ENCODE results near the gene REPIN1. TPM values are rescaled to one million over a fixed set of nuclear protein-coding genes. Genes with fewer than 3 reads are reported as not detected.
"Not testable (repeated sequence)": the region's sequence is repeated elsewhere in the genome, so short reads cannot be mapped to it uniquely, and the experiment has no call there.

The REPIN1 gene
- total RNA-seq, 2 donors from 2014 or later: 43.0 to 49.8 TPM

- DNase-seq: peak; percentile 88 to 94 (median 91)
- no peaks in the 10 kb centered on the region for H3K36me3 Mint-ChIP-seq (ENCODE audit: low read depth)
- H3K9me3 ChIP-seq (ENCODE audit: control insufficient read depth, low read length, poor library complexity, severe bottlenecking): no peaks in the 10 kb centered on the region
- peak; percentile 99 for ATAC-seq
- peak within 1 kb of the TSS; percentile 96 for H3K4me3 Mint-ChIP-seq
- peaks cover 36% of the 10 kb centered on the region for H3K4me1 Mint-ChIP-seq
- no peaks in the 10 kb centered on the region for H3K27me3 Mint-ChIP-seq
- H3K27ac Mint-ChIP-seq: peak within 1 kb of the TSS; percentile 87
These were observed 10.3 kb downstream of the REPIN1 start, which contains the start of gene ZNF775 for GRCh38 chr7:150378853-150379440. ZNF775 (plus strand) TSS chr7:150379330; CDS start chr7:150388471, 9,141 bp downstream.

DNA sequence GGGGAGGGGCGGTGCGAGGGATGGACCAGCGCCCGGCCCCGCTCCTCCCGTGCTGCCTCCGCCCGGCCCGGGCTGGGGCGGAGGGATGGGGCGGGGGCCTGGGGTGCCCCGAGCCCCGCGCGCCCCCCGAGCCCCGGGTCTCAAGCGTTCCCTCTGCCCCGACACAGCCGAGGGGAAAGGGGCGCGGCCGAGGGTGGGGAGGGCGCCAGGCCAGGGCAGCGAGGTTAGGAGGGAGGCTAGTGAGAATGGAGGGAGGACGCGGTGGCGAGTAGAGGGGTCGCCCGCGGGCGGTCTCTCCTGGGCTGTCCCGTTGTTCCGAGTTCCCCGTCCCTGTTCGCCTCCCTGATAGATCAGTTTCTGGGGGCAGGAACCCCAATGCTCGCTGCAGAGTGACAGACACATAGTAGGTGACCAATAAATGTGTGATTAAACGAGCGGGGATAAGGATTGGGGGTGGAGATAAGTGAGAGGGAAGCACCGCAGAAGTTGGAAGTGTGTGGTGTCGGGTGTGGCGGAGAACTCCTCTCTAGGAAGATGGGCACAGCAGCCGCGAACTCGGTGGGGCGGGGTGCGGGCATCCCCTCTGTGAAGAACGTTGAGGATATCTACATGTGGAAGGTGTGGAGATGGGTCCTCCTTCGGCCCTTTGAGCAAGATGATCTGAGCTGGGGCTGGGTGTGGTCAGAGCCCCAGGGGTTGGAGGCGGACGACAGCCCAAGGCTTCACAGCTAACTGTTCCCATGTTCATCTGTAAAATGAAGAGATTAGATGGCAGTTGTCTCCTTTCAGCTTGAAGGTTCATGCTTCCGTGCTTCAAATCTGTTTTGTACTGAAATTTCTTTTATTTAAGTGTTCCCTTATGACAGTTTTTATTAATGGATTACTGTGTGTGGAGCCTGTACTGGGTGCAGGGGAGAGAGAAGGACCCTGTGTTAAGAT lies 11.1 kb downstream of the REPIN1 start:
- no peaks in the 10 kb centered on the region for H3K9me3 ChIP-seq (ENCODE audit: control insufficient read depth, low read length, poor library complexity, severe bottlenecking)
- DNase-seq (no peak), ATAC-seq (no peak)
- Mint-ChIP-seq H3K27ac (peak overlapping the region; percentile 85), H3K4me3 (peak overlapping the region; percentile 96), H3K36me3 (ENCODE audit: low read depth) (no peaks in the 10 kb centered on the region), H3K27me3 (no peaks in the 10 kb centered on the region), H3K4me1 (peaks cover 32% of the 10 kb centered on the region)

GRCh38 chr7:150380463-150380862 lies 11.8 kb downstream of the REPIN1 start:
- H3K9me3 ChIP-seq (ENCODE audit: control insufficient read depth, low read length, poor library complexity, severe bottlenecking): no peaks in the 10 kb centered on the region
- no peak for DNase-seq
- Mint-ChIP-seq H3K27me3 (no peaks in the 10 kb centered on the region), H3K27ac (peak overlapping the region; percentile 85), H3K36me3 (ENCODE audit: low read depth) (no peaks in the 10 kb centered on the region), H3K4me1 (peaks cover 32% of the 10 kb centered on the region), H3K4me3 (peak overlapping the region; percentile 96)
- ATAC-seq: no peak

DNA sequence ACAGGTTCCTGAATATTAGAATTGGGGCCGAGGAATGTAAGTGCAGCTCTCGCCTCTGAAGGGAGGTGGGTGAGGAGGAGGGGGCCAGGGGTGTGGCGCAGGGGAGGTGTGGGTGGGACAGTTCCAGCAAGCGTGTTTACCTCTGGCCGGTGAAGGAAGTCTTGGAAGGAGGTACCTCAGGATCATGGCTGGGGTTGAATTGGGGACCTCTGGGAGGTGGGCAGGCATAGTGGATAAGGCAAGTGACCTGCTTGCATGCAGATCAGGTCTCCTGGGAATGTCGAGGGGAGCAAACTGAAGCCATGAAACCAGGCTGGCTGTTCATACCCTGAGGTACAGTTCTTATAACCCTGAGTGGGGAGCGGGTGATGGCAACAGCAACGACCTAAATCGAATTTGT lies 12.5 kb downstream of the REPIN1 start:
- ATAC-seq (no peak), DNase-seq (no peak)
- H3K4me3 Mint-ChIP-seq: no peak overlapping the region

GRCh38 chr7:150381785-150382122 lies 13.1 kb downstream of the REPIN1 start:
- ATAC-seq (no peak), DNase-seq (no peak)
- no peaks in the 10 kb centered on the region for H3K9me3 ChIP-seq (ENCODE audit: control insufficient read depth, low read length, poor library complexity, severe bottlenecking)
- no peak overlapping the region for H3K27ac Mint-ChIP-seq
- no peak overlapping the region for H3K4me3 Mint-ChIP-seq
- peaks cover 22% of the 10 kb centered on the region for H3K4me1 Mint-ChIP-seq
- H3K36me3 Mint-ChIP-seq (ENCODE audit: low read depth): no peaks in the 10 kb centered on the region
- no peaks in the 10 kb centered on the region for H3K27me3 Mint-ChIP-seq

More for the DNA sequence above, 12.5 kb downstream of the REPIN1 start:
- H3K36me3 Mint-ChIP-seq (ENCODE audit: low read depth): no peaks in the 10 kb centered on the region
- H3K9me3 ChIP-seq (ENCODE audit: control insufficient read depth, low read length, poor library complexity, severe bottlenecking): no peaks in the 10 kb centered on the region
- no peak overlapping the region for H3K27ac Mint-ChIP-seq
- H3K27me3 Mint-ChIP-seq: no peaks in the 10 kb centered on the region
- peaks cover 27% of the 10 kb centered on the region for H3K4me1 Mint-ChIP-seq

DNA sequence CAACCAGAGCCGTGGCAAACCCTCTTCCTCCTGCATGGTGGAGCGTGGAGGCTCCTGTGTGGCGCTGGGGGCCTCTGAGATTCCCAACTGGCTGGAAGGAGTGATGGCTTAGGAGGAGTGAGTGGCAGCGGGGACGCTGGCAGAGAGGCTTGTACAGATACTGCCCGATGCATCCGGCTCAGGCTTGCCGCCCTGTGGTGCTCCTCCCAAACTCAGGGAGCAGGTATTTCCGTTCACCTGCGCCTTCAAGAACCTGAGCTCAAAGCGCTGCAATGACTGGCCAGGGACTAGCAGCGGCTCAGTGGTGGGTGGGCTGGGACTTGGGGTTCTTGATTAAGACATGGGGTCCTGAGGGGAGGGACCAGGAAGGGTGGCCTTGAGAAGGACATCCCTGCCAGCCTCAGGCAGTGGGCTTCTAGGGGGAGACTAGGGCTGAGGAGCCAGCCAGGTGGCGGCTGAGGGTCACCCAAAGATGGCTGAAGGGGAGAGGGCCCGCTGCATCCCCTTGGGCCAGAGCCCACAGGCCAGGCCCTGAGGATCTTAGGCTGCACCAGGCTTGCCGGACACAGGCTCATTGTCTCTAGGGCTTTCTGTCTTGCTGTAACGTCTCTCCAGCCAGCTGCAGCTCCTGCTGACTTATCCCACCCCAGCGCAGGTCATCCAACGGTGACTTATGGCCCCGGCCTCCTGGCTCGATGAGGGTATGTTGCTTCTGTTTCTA lies 13.7 kb downstream of the REPIN1 start:
- H3K4me1 Mint-ChIP-seq: peaks cover 22% of the 10 kb centered on the region
- no peaks in the 10 kb centered on the region for H3K9me3 ChIP-seq (ENCODE audit: control insufficient read depth, low read length, poor library complexity, severe bottlenecking)
- ATAC-seq (no peak), DNase-seq (no peak)
- no peaks in the 10 kb centered on the region for H3K36me3 Mint-ChIP-seq (ENCODE audit: low read depth)
- H3K27me3 Mint-ChIP-seq: no peaks in the 10 kb centered on the region
- no peak overlapping the region for H3K4me3 Mint-ChIP-seq
- no peak overlapping the region for H3K27ac Mint-ChIP-seq

GRCh38 chr7:150382844-150383225 lies 14.2 kb downstream of the REPIN1 start:
- DNase-seq: no peak
- Mint-ChIP-seq H3K27ac (no peak overlapping the region), H3K4me1 (peaks cover 18% of the 10 kb centered on the region), H3K36me3 (ENCODE audit: low read depth) (no peaks in the 10 kb centered on the region), H3K4me3 (no peak overlapping the region), H3K27me3 (no peaks in the 10 kb centered on the region)
- H3K9me3 ChIP-seq (ENCODE audit: control insufficient read depth, low read length, poor library complexity, severe bottlenecking): no peaks in the 10 kb centered on the region
- ATAC-seq: no peak

DNA sequence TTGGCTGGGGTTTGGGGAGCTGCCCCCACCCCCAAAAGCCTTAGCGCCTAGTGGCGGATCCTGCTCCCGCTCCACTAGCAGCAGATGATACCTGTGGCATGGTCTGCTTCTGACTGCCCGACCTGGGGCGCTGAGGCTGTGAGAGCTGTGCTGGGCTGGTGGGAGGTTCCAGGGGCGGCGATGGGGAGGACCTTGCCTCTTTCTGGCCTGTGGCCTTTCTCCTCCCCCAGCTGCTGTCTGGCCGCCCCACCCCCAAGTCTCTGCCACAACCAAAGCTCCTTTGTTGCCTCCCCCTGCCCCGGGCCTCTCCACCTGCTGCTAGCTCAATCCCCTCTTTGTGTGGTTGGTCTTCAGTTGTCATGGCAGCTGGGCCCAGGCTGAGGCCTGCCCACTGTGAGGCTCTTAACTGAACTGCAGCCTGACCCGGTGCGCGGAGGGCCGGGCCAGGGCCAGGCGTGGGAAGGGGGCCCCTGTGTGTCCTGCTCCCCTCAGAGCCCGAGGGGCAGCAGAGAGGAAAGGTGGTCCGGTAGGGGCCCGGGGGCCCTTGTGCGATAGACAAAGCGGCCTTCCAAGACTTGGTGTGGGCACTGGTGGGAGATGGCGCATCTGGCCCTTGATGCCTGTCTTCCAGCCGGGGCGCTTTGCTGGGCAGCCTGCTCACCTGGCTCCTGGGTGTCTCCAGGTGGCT lies 15.2 kb downstream of the REPIN1 start:
- no peak for ATAC-seq
- H3K9me3 ChIP-seq (ENCODE audit: control insufficient read depth, low read length, poor library complexity, severe bottlenecking): no peaks in the 10 kb centered on the region
- no peak overlapping the region for H3K27ac Mint-ChIP-seq

DNA sequence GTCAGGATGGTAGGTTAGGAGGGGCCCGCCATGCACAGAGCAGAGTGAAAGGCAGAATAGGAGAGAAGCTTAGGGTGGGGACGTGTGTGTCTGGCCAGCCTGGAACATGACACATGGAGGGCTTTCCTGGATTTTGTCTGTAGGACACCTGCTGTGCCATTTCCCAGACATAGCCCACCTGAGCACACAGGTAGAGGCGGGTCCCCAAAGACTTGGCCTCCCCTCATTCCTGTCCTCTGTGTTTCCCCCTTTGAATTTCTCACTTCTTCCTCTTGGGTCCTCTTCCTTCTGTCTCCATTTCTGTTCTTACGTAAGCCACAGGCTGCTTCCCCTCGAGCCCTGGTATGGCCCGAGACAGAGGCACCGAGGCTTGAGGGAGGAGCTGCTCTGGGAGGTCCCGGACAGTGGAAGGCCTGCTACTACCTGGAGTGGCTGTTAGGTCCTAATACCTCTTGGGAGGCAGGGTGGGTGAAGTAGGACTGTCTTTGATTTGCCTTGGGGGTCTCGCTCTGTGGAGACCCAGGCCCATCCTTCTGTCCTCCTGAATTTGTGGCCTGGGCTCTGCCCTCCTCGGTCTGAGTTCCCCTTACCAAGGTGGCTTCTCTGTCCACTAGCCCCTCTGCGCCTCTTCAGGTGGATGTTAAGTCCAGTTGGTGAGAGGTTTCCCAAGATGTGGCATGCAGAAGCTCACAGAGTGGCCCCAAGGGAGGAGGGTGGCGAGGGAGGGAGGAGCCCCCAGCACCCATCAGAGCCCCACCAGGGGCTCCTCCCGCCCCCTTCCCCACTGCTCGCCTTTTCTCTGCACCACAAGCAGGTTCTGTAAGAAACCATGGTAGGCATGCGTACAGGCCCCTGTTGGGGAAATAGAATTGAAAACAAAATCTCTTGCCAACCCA lies 16.0 kb downstream of the REPIN1 start:
- Mint-ChIP-seq H3K27me3 (no peaks in the 10 kb centered on the region), H3K36me3 (ENCODE audit: low read depth) (no peaks in the 10 kb centered on the region), H3K4me3 (no peak overlapping the region), H3K27ac (no peak overlapping the region), H3K4me1 (peaks cover 13% of the 10 kb centered on the region)
- DNase-seq (no peak), ATAC-seq (no peak)
- H3K9me3 ChIP-seq (ENCODE audit: control insufficient read depth, low read length, poor library complexity, severe bottlenecking): no peaks in the 10 kb centered on the region

More for the DNA sequence above, 15.2 kb downstream of the REPIN1 start:
- no peak for DNase-seq
- no peaks in the 10 kb centered on the region for H3K27me3 Mint-ChIP-seq
- peaks cover 15% of the 10 kb centered on the region for H3K4me1 Mint-ChIP-seq
- no peak overlapping the region for H3K4me3 Mint-ChIP-seq
- H3K36me3 Mint-ChIP-seq (ENCODE audit: low read depth): no peaks in the 10 kb centered on the region

DNA sequence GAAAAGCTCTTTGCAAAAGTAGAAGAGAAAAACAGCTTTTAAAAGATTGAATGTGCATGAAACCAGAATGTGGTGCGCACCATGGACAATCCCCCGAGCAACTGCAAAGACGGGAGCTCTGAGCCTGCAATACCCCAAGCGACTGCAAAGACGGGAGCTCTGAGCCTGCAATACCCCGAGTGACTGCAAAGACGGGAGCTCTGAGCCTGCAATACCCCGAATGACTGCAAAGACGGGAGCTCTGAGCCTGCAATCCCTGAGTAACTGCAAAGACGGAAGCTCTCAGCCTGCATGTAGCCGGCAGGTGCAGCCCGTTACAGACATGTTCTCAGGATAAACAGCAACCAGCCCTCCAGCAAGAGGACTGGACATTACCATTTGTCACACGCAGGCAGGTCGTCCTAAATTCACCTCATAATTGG lies 16.7 kb downstream of the REPIN1 start:
- H3K27ac Mint-ChIP-seq: no peak overlapping the region
- no peak for DNase-seq
- no peak for ATAC-seq
- no peak overlapping the region for H3K4me3 Mint-ChIP-seq
- peaks cover 7% of the 10 kb centered on the region for H3K4me1 Mint-ChIP-seq
- H3K27me3 Mint-ChIP-seq: no peaks in the 10 kb centered on the region
- H3K9me3 ChIP-seq (ENCODE audit: control insufficient read depth, low read length, poor library complexity, severe bottlenecking): no peaks in the 10 kb centered on the region
- no peaks in the 10 kb centered on the region for H3K36me3 Mint-ChIP-seq (ENCODE audit: low read depth)

GRCh38 chr7:150385884-150386283 lies 17.3 kb downstream of the REPIN1 start:
- H3K27me3 Mint-ChIP-seq; ATAC-seq; H3K36me3 Mint-ChIP-seq (ENCODE audit: low read depth); H3K9me3 ChIP-seq (ENCODE audit: control insufficient read depth, low read length, poor library complexity, severe bottlenecking); H3K27ac Mint-ChIP-seq; H3K4me3 Mint-ChIP-seq; H3K4me1 Mint-ChIP-seq; DNase-seq: not testable (repeated sequence)

GRCh38 chr7:150388306-150388705 lies 19.7 kb downstream of the REPIN1 start:
- H3K27me3 Mint-ChIP-seq: no peaks in the 10 kb centered on the region
- no peaks in the 10 kb centered on the region for H3K9me3 ChIP-seq (ENCODE audit: control insufficient read depth, low read length, poor library complexity, severe bottlenecking)
- no peak overlapping the region for H3K27ac Mint-ChIP-seq
- ATAC-seq (no peak), DNase-seq (no peak)
- H3K36me3 Mint-ChIP-seq (ENCODE audit: low read depth): no peaks in the 10 kb centered on the region
- no peak overlapping the region for H3K4me3 Mint-ChIP-seq
- H3K4me1 Mint-ChIP-seq: peaks cover under 1% of the 10 kb centered on the region
